NCI-H1105 (cell line): Measurements from ENCODE around the gene GLUL.
"Not testable (repeated sequence)": the region's sequence is repeated elsewhere in the genome, so short reads cannot be mapped to it uniquely, and the experiment has no call there.

ENCODE experiments used
- DNase-seq: peaks from one replicate; lab custom pipeline; 2025; lab: John Stamatoyannopoulos, UW

Gene GLUL

DNA sequence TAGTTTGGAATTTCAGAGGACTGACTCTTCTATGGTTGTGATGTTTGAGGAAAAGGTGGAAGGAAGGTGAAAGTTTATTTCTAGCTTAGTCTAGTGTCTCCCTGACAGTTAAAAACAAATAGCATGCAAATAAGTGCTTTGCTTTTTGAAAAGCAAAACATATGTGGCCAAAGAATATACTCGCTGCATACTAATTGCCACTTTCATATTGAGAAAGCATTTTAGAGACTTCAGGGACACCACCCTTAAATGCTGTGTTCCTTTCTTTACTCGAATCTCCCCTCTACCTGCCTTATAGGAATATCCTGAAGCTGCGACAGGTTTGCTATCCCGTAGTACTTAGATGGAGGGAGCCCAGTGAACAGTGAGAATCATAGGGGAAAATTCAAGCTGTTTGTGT lies 23.2 kb downstream of the GLUL start:
- DNase-seq = no peak

- no peak for DNase-seq
Observed at GRCh38 chr1:182367926-182368325, 23.7 kb downstream of the GLUL start.

- DNase-seq = no peak
Observed at GRCh38 chr1:182366596-182366995, 25.0 kb downstream of the GLUL start.

- no peak for DNase-seq
Observed at GRCh38 chr1:182359645-182360044, 31.9 kb downstream of the GLUL start.

DNA sequence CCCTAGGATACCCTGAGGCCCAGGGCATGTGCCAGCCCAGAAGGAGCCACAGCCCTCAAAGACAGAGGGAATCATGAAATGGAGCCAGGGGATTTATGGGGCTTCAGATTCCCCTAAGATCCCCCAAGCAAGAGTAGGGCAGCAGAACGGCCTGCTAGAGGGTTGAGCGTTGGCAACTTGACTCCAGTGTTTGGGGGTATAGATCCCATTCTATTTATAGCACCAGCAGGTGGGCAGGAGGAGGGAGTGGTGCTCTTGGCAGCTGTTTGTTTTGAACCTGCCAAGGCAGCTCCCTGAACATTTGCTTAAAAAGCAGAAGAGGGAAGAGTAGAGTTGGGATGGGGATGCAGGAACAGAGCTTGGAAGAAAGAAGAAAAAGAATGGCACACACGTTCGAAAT lies 33.7 kb downstream of the GLUL start:
- peak; percentile 85 for DNase-seq

DNA sequence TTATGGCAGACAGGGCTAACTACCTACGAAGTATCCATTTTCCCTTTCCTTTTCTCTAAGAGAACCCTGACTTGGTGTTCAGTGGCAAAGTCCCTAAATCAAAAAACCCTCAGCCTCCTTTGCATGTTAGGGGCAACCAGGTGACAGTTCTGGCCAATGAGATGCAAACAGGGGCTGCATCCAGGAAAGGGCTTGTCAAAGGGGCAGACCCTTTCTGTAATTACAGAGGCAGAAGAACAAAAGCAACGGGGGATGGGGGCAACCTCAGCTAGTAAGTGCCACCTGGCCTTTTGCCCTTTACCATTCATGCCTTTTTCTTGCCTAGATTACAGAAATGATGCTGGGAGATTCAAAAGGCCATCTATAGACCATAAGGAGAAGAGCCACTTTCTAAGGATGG lies 34.4 kb downstream of the GLUL start:
- peak; percentile 75 for DNase-seq

- DNase-seq = no peak
Observed at GRCh38 chr1:182355723-182356098, 35.9 kb downstream of the GLUL start.

GRCh38 chr1:182351790-182352364 lies 39.7 kb downstream of the GLUL start:
- DNase-seq = no peak

- DNase-seq = no peak
Observed at GRCh38 chr1:182350839-182351238, 40.8 kb downstream of the GLUL start.

DNA sequence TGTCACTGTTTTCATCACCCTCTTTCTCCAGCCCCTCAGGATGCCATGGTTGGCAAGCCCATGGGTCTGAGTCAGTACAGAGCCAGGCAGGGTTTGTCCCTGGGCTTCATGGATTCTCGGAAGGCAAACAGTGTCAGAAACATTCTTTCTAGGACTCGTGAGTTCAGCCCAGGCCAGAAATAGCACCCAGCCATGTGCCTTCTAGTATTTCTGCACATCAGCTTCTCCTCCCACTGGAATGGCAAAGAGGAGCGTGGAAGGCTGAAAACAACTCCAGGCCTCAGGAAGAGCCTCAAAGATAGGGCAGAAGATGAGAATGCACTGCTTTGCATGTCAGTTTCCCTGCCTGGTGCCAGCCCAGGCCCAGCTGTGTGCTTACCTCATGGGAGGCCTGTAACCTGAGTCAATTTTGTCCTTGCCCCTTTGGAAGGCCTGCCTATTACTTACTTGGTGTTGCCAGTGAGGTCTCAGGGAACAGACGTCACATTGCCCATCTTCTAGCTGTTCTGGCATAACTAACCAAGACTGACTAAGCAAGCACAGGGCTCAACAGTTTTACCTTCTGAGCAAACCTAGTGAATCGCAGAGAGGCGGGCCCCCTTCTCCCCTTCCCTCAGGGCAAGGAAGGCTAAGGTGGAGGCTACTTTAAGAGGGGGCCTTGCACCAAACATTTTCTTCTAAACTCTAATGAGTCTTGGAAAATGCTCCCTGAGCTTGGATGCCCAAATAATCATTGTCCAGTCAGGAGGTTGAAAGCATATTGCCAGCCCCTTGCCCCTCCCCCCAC lies 42.4 kb downstream of the GLUL start:
- DNase-seq = no peak

GRCh38 chr1:182347019-182347418 lies 44.6 kb downstream of the GLUL start:
- no peak for DNase-seq

DNA sequence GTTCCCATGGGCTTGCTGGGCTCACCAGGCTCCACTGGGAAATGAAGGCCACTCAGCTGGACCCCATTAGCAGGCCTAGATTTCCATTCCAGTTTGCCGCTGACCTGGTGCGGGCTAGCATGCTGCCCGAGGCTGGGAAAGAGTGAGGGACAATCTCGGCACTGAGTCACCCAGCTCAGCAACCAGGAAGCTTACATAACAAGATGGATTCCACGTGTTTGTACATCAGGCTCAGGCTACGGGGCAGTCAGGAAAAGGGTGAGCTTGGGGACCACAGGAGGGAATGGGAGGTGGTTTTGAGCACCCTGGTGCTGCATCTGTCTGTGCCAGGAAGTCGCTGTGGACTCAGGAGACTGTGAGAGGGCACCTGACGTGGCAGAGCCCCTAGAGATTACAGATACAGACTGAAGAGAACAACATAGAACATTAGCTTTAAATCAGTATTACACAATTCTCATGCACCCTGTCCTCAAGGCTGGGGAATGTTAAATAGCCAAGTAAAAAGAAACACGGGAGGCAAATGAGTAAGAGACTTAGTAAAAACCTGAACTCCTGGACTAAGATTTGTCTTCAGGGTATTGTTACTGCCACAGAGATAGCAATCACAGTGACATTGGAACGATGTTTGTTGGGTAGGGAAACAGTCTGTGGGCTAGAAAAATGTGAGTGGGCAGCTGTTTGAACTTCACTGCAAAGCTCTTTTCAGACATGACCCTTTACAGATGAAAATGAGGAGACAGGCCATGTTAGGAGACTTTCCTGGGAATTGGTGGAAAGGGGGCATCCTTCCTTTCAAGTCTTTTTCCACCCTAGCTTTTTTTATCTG lies 51.1 kb downstream of the GLUL start:
- no peak for DNase-seq

GRCh38 chr1:182339684-182340083 lies 51.9 kb downstream of the GLUL start:
- DNase-seq = no peak

GRCh38 chr1:182338806-182339370 lies 52.7 kb downstream of the GLUL start:
- no peak for DNase-seq

DNA sequence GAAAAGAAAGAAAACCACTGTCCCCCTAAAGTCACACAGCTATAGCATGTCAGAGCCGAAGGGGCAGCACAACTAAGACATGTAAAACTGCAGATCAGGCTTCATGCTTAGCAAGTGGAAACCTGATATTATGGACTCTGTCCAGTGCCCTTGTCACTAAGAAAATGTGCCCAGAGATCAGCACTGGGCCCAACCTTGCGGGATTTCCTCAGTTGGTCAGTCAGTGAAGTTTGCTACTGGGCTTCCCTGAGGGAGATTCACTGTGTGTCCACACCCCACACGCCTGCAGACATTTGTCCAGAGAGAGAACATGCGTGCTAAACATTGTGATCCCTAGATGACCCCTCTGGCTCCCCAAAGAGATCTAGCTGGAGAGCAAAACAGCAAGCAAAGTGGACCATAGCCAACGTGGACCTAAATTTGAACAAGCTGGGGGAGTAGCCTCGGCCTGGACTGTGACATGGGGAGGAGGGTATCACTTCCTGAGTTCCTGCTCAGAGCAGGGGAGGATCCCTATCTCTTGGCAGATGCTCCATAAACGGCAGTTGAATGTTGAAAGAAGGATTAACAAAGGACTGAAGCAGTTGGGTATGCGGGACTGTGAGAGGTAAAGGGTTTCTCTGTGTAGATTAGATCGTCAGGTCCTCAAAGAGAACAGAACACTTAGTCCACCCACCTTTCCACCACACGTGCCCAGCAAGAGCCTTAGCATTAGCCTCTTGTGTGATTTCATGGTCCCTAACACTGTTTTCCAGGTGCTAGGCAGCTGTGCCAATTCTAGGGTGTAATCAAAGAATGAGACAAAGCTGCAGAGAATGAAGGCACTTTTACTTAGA lies 53.6 kb downstream of the GLUL start:
- DNase-seq = no peak

- DNase-seq = no peak
Observed at GRCh38 chr1:182335771-182336566, 55.6 kb downstream of the GLUL start.

- not testable (repeated sequence) for DNase-seq
Observed at GRCh38 chr1:182333071-182333571, 58.5 kb downstream of the GLUL start.

DNA sequence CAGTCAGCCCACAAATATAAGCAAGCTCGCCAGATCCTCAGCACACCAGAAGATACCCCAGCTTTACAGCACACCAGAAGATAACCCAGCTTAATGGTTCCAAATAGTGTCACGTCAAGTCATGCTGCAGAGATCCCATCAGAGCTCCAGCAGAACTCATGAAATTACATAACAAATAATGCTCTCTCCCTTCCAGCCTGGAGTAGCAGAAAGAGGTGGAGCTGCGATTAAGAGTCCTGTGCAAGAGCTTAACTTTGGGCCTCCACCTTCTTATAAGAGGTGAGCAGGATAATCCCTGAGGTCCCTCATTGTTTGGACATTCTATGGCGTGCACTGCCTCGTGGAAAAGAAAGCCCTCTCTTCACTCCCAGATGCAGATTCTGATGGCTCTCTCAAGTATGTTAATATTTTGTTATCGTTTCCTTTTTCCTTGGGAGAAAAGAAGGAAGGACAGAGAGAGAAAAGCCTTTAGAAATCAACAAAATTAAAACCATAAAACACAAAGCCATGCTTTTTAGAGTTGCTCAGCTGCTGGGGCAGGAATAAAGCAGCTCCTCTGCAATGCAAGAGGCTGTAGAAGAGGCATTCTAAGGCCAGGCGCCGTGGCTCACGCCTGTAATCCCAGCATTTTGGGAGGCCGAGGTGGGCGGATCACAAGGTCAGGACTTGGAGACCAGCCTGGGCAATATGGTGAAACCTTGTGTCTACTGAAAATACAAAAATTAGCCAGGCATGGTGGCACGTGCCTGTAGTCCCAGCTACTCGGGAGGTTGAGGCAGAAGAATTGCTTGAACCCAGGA lies 59.1 kb downstream of the GLUL start:
- no peak for DNase-seq
